Activated naive CD8-positive, alpha-beta T cell treated with anti-CD3 and anti-CD28 coated beads for 36 hours (primary cell): ENCODE data around the gene MS4A2. TPM values are rescaled to one million over a fixed set of nuclear protein-coding genes. Genes with fewer than 3 reads are reported as not detected.
"Not testable (repeated sequence)": the region's sequence is repeated elsewhere in the genome, so short reads cannot be mapped to it uniquely, and the experiment has no call there.

Source experiments
- DNase-seq: peaks from one replicate; pipeline ENCODE4 v3.0.0; 2021
- H3K27ac Mint-ChIP-seq: one replicate; pipeline ENCODE4 v1.8.0; 2022; ENCODE audit warnings: mild to moderate bottlenecking, moderate library complexity, mixed read lengths
- H3K27me3 Mint-ChIP-seq: one replicate; pipeline ENCODE4 v1.8.0; 2022; ENCODE audit warnings: mild to moderate bottlenecking, mixed read lengths
- H3K36me3 Mint-ChIP-seq: one replicate; pipeline ENCODE4 v1.8.0; 2021; ENCODE audit warnings: mild to moderate bottlenecking, mixed read lengths
- H3K4me1 Mint-ChIP-seq: one replicate; pipeline ENCODE4 v1.8.0; 2021; ENCODE audit warnings: mixed read lengths
- H3K4me3 Mint-ChIP-seq: one replicate; pipeline ENCODE4 v1.8.0; 2022; ENCODE audit warnings: mild to moderate bottlenecking, moderate library complexity, mixed read lengths
- H3K9me3 Mint-ChIP-seq: one replicate; pipeline ENCODE4 v1.8.0; 2022; ENCODE audit warnings: mixed read lengths
- total RNA-seq, 2 experiments: library from RNA; stranded (reverse); gene quantifications; one replicate each; pipeline ENCODE4 v1.2.3, GENCODE V29; 2021

The MS4A2 gene
- total RNA-seq, 2 experiments from 2014 or later: not detected

- H3K4me1 Mint-ChIP-seq: no peaks in the 10 kb centered on the region
- H3K27ac Mint-ChIP-seq: no peak overlapping the region
- peaks cover 1% of the 10 kb centered on the region for H3K9me3 Mint-ChIP-seq
- H3K4me3 Mint-ChIP-seq: no peak overlapping the region
- DNase-seq: no peak
- peaks cover 29% of the 10 kb centered on the region for H3K27me3 Mint-ChIP-seq
- H3K36me3 Mint-ChIP-seq: no peaks in the 10 kb centered on the region
Observed at GRCh38 chr11:60084631-60085273, 3.7 kb upstream of the MS4A2 start.

GRCh38 chr11:60085909-60086308 is 2.6 kb upstream of the MS4A2 start:
- Mint-ChIP-seq H3K4me1 (no peaks in the 10 kb centered on the region), H3K27ac (no peak overlapping the region), H3K9me3 (no peaks in the 10 kb centered on the region), H3K4me3 (no peak overlapping the region), H3K27me3 (peaks cover 29% of the 10 kb centered on the region), H3K36me3 (no peaks in the 10 kb centered on the region)
- DNase-seq: no peak

GRCh38 chr11:60087239-60087638 is 1.2 kb upstream of the MS4A2 start:
- Mint-ChIP-seq H3K36me3 (no peaks in the 10 kb centered on the region), H3K9me3 (no peaks in the 10 kb centered on the region), H3K27me3 (peaks cover 30% of the 10 kb centered on the region), H3K4me3 (no peak overlapping the region), H3K27ac (no peak overlapping the region), H3K4me1 (no peaks in the 10 kb centered on the region)
- DNase-seq: no peak

- H3K4me1 Mint-ChIP-seq: no peaks in the 10 kb centered on the region
- no peak for DNase-seq
- H3K36me3 Mint-ChIP-seq: no peaks in the 10 kb centered on the region
- H3K9me3 Mint-ChIP-seq: no peaks in the 10 kb centered on the region
- no peak overlapping the region for H3K27ac Mint-ChIP-seq
- peaks cover 7% of the 10 kb centered on the region for H3K27me3 Mint-ChIP-seq
- H3K4me3 Mint-ChIP-seq: no peak overlapping the region
Observed at GRCh38 chr11:60095477-60096120, 7.1 kb downstream of the MS4A2 start.

- DNase-seq: no peak
- Mint-ChIP-seq H3K9me3 (no peaks in the 10 kb centered on the region), H3K4me1 (no peaks in the 10 kb centered on the region), H3K27me3 (peaks cover 4% of the 10 kb centered on the region), H3K36me3 (no peaks in the 10 kb centered on the region), H3K27ac (no peak overlapping the region), H3K4me3 (no peak overlapping the region)
Observed at GRCh38 chr11:60097189-60097588, 8.7 kb downstream of the MS4A2 start.

- H3K27ac Mint-ChIP-seq: no peak overlapping the region
- no peak overlapping the region for H3K4me3 Mint-ChIP-seq
- no peaks in the 10 kb centered on the region for H3K4me1 Mint-ChIP-seq
- H3K36me3 Mint-ChIP-seq: no peaks in the 10 kb centered on the region
- H3K9me3 Mint-ChIP-seq: no peaks in the 10 kb centered on the region
- DNase-seq: no peak
- peaks cover 4% of the 10 kb centered on the region for H3K27me3 Mint-ChIP-seq
Observed at GRCh38 chr11:60098508-60098907, 10.0 kb downstream of the MS4A2 start.

- H3K27me3 Mint-ChIP-seq: no peaks in the 10 kb centered on the region
- H3K27ac Mint-ChIP-seq: no peak overlapping the region
- no peak overlapping the region for H3K4me3 Mint-ChIP-seq
Observed at GRCh38 chr11:60100516-60100915, 12.1 kb downstream of the MS4A2 start.

GRCh38 chr11:60101368-60101767 is 12.9 kb downstream of the MS4A2 start:
- H3K4me3 Mint-ChIP-seq, H3K4me1 Mint-ChIP-seq, H3K27me3 Mint-ChIP-seq, H3K27ac Mint-ChIP-seq, H3K36me3 Mint-ChIP-seq, H3K9me3 Mint-ChIP-seq, DNase-seq: not testable (repeated sequence)

More at GRCh38 chr11:60100516-60100915, 12.1 kb downstream of the MS4A2 start:
- H3K9me3 Mint-ChIP-seq: no peaks in the 10 kb centered on the region
- no peaks in the 10 kb centered on the region for H3K36me3 Mint-ChIP-seq
- no peak for DNase-seq
- no peaks in the 10 kb centered on the region for H3K4me1 Mint-ChIP-seq

- not testable (repeated sequence) for H3K9me3 Mint-ChIP-seq, DNase-seq, H3K27me3 Mint-ChIP-seq, H3K4me1 Mint-ChIP-seq, H3K27ac Mint-ChIP-seq, H3K36me3 Mint-ChIP-seq, H3K4me3 Mint-ChIP-seq
Observed at GRCh38 chr11:60104471-60105115, 16.1 kb downstream of the MS4A2 start.

GRCh38 chr11:60108631-60109030 is 20.2 kb downstream of the MS4A2 start:
- not testable (repeated sequence) for H3K27me3 Mint-ChIP-seq, H3K9me3 Mint-ChIP-seq, DNase-seq, H3K36me3 Mint-ChIP-seq, H3K27ac Mint-ChIP-seq, H3K4me3 Mint-ChIP-seq, H3K4me1 Mint-ChIP-seq

GRCh38 chr11:60111793-60112192 is 23.3 kb downstream of the MS4A2 start:
- H3K27me3 Mint-ChIP-seq: peaks cover 4% of the 10 kb centered on the region
- no peak overlapping the region for H3K27ac Mint-ChIP-seq
- DNase-seq: no peak
- H3K36me3 Mint-ChIP-seq: no peaks in the 10 kb centered on the region
- H3K9me3 Mint-ChIP-seq: no peaks in the 10 kb centered on the region
- no peak overlapping the region for H3K4me3 Mint-ChIP-seq
- no peaks in the 10 kb centered on the region for H3K4me1 Mint-ChIP-seq

- no peak overlapping the region for H3K27ac Mint-ChIP-seq
- no peaks in the 10 kb centered on the region for H3K36me3 Mint-ChIP-seq
- H3K4me3 Mint-ChIP-seq: no peak overlapping the region
- DNase-seq: no peak
- H3K4me1 Mint-ChIP-seq: no peaks in the 10 kb centered on the region
- H3K9me3 Mint-ChIP-seq: no peaks in the 10 kb centered on the region
- peaks cover 8% of the 10 kb centered on the region for H3K27me3 Mint-ChIP-seq
Observed at GRCh38 chr11:60116996-60117790, 28.7 kb downstream of the MS4A2 start.

- Mint-ChIP-seq H3K36me3 (no peaks in the 10 kb centered on the region), H3K4me1 (no peaks in the 10 kb centered on the region), H3K9me3 (no peaks in the 10 kb centered on the region), H3K4me3 (no peak overlapping the region), H3K27me3 (peaks cover 8% of the 10 kb centered on the region), H3K27ac (no peak overlapping the region)
- no peak for DNase-seq
Observed at GRCh38 chr11:60118338-60118737, 29.9 kb downstream of the MS4A2 start.

- Mint-ChIP-seq H3K9me3 (no peaks in the 10 kb centered on the region), H3K27ac (no peak overlapping the region), H3K4me1 (no peaks in the 10 kb centered on the region), H3K36me3 (no peaks in the 10 kb centered on the region), H3K4me3 (no peak overlapping the region), H3K27me3 (peaks cover 8% of the 10 kb centered on the region)
- no peak for DNase-seq
Observed at GRCh38 chr11:60119710-60120109, 31.2 kb downstream of the MS4A2 start.

GRCh38 chr11:60121264-60121663 is 32.8 kb downstream of the MS4A2 start:
- H3K9me3 Mint-ChIP-seq: no peaks in the 10 kb centered on the region
- H3K4me1 Mint-ChIP-seq: no peaks in the 10 kb centered on the region
- H3K27me3 Mint-ChIP-seq: peaks cover 6% of the 10 kb centered on the region
- H3K27ac Mint-ChIP-seq: no peak overlapping the region
- DNase-seq: no peak
- no peak overlapping the region for H3K4me3 Mint-ChIP-seq
- no peaks in the 10 kb centered on the region for H3K36me3 Mint-ChIP-seq
